Activated T-cell treated with anti-CD3 and anti-CD28 coated beads, Interleukin-2, amount 50 U/mL, for 48 hours (primary cell): Measurements from ENCODE around the gene UQCRQ.
"Not testable (repeated sequence)": the region's sequence is repeated elsewhere in the genome, so short reads cannot be mapped to it uniquely, and the experiment has no call there.

Experiments used
- DNase-seq, 2 experiments: peaks; one replicate each; pipeline ENCODE4 v3.0.0-alpha.2; 2020

UQCRQ gene

GRCh38 chr5:132834057-132834456 is 32.4 kb upstream of the UQCRQ start:
- DNase-seq: no peak

- no peak for DNase-seq
These were observed 29.6 kb upstream of the UQCRQ start for GRCh38 chr5:132836852-132837251.

GRCh38 chr5:132837868-132838267 is 28.6 kb upstream of the UQCRQ start:
- no peak for DNase-seq

- DNase-seq: no peak
These were observed 27.7 kb upstream of the UQCRQ start for GRCh38 chr5:132838516-132839282.

GRCh38 chr5:132839426-132840301 is 26.8 kb upstream of the UQCRQ start:
- no peak for DNase-seq

GRCh38 chr5:132840313-132840712 is 26.1 kb upstream of the UQCRQ start:
- DNase-seq: no peak

GRCh38 chr5:132840896-132841295 is 25.5 kb upstream of the UQCRQ start:
- DNase-seq: no peak

GRCh38 chr5:132841305-132841704 is 25.1 kb upstream of the UQCRQ start:
- no peak for DNase-seq

GRCh38 chr5:132848270-132848669 is 18.2 kb upstream of the UQCRQ start:
- DNase-seq: no peak

GRCh38 chr5:132849347-132849746 is 17.1 kb upstream of the UQCRQ start:
- DNase-seq: no peak

GRCh38 chr5:132850066-132850465 is 16.4 kb upstream of the UQCRQ start:
- no peak for DNase-seq

- no peak for DNase-seq
These were observed 13.1 kb upstream of the UQCRQ start for GRCh38 chr5:132853323-132853722.

- DNase-seq: no peak
These were observed 12.7 kb upstream of the UQCRQ start for GRCh38 chr5:132853790-132854189.

- no peak for DNase-seq
These were observed 12.1 kb upstream of the UQCRQ start for GRCh38 chr5:132854301-132854700.

GRCh38 chr5:132854992-132855391 is 11.4 kb upstream of the UQCRQ start:
- DNase-seq: not testable (repeated sequence)

- no peak for DNase-seq
These were observed 10.4 kb upstream of the UQCRQ start for GRCh38 chr5:132856011-132856410.

GRCh38 chr5:132859889-132860437 is 6.5 kb upstream of the UQCRQ start:
- no peak for DNase-seq

GRCh38 chr5:132860742-132861141 is 5.7 kb upstream of the UQCRQ start:
- DNase-seq: no peak

GRCh38 chr5:132865668-132866341 is 637 bp upstream of the UQCRQ start:
- DNase-seq: no peak

GRCh38 chr5:132867046-132867451 is 607 bp downstream of the UQCRQ start:
- no peak for DNase-seq

- no peak for DNase-seq
These were observed 2.3 kb downstream of the UQCRQ start for GRCh38 chr5:132868754-132869153.

GRCh38 chr5:132870801-132871200 is 4.4 kb downstream of the UQCRQ start:
- no peak for DNase-seq
